Measurements from ENCODE around the gene OR2C1. TPM values are rescaled to one million over a fixed set of nuclear protein-coding genes. Genes with fewer than 3 reads are reported as not detected.
A peak's percentile ranks its signal among the peaks of the same experiment; 100 is the strongest.

The OR2C1 gene
- total RNA-seq, 2 donors from 2014 or later, result not detected

- H3K27ac ChIP-seq, result no peak overlapping the region
- peaks cover 20% of the 10 kb centered on the region for H3K36me3 ChIP-seq
- H3K9ac ChIP-seq (ENCODE audit: low read depth in 2 of 2, low read length in 2 of 2), result no peak overlapping the region
- H3K4me1 ChIP-seq, result no peaks in the 10 kb centered on the region
- no peak for DNase-seq
- H3K27me3 ChIP-seq, result no peaks in the 10 kb centered on the region
- H3K4me3 ChIP-seq, result no peak overlapping the region
- intact Hi-C loops (cut with DNase I), result loop anchor here (10.0 kb wide), 1 partner anchor 68 kb away; no protein-coding TSS in a partner anchor
- peaks cover 29% of the 10 kb centered on the region for H3K9me3 ChIP-seq
- TF ChIP-seq CTCF (IDR thresholded peaks at IDR 0.05), result no peak
These were observed 27.4 kb downstream of the OR2C1 start for GRCh38 chr16:3383045-3383448.

GRCh38 chr16:3388325-3388724, 32.6 kb downstream of the OR2C1 start:
- no peaks in the 10 kb centered on the region for H3K27me3 ChIP-seq
- DNase-seq, result no peak
- H3K9ac ChIP-seq (ENCODE audit: low read depth in 2 of 2, low read length in 2 of 2), result no peak overlapping the region
- no peak for TF ChIP-seq CTCF (IDR thresholded peaks at IDR 0.05)
- H3K36me3 ChIP-seq, result peaks cover 19% of the 10 kb centered on the region
- no peak overlapping the region for H3K27ac ChIP-seq
- no peak overlapping the region for H3K4me3 ChIP-seq
- intact Hi-C loops (cut with DNase I), result loop anchor here (10.0 kb wide), 1 partner anchor 74 kb away; no protein-coding TSS in a partner anchor
- no peaks in the 10 kb centered on the region for H3K4me1 ChIP-seq
- H3K9me3 ChIP-seq, result peaks cover 10% of the 10 kb centered on the region

- intact Hi-C loops (cut with DNase I), result loop anchor here (10.0 kb wide), 1 partner anchor 75 kb away; no protein-coding TSS in a partner anchor
- Histone ChIP-seq H3K9me3 (no peaks in the 10 kb centered on the region), H3K27me3 (no peaks in the 10 kb centered on the region), H3K4me3 (no peak overlapping the region), H3K27ac (no peak overlapping the region), H3K4me1 (no peaks in the 10 kb centered on the region), H3K9ac (ENCODE audit: low read depth in 2 of 2, low read length in 2 of 2) (no peak overlapping the region), H3K36me3 (peaks cover 7% of the 10 kb centered on the region)
- no peak for DNase-seq
- TF ChIP-seq CTCF (IDR thresholded peaks at IDR 0.05), result no peak
These were observed 34.1 kb downstream of the OR2C1 start for GRCh38 chr16:3389663-3390338.

GRCh38 chr16:3400446-3400778, 44.7 kb downstream of the OR2C1 start:
- peak overlapping the region; percentile 90 for H3K4me3 ChIP-seq
- peaks cover 5% of the 10 kb centered on the region for H3K36me3 ChIP-seq
- no peaks in the 10 kb centered on the region for H3K9me3 ChIP-seq
- no peak for DNase-seq
- no peaks in the 10 kb centered on the region for H3K4me1 ChIP-seq
- intact Hi-C loops (cut with DNase I), result loop anchor here (5.0 kb wide), 1 partner anchor 97 kb away; the partner anchor contains the start of gene C16orf90
- peak overlapping the region; percentile 87 to 90 for H3K9ac ChIP-seq (ENCODE audit: low read depth in 2 of 2, low read length in 2 of 2)
- TF ChIP-seq CTCF (IDR thresholded peaks at IDR 0.05), result no peak
- H3K27ac ChIP-seq, result peak overlapping the region; percentile 82
- H3K27me3 ChIP-seq, result no peaks in the 10 kb centered on the region

GRCh38 chr16:3400779-3401688, 45.3 kb downstream of the OR2C1 start, which contains the start of the genes ZNF174 and ZSCAN32:
ZNF174 (plus strand) TSS chr16:3401215; CDS start chr16:3402005, 790 bp downstream.
ZSCAN32 (minus strand) TSS chr16:3401004; CDS start chr16:3397557, 3,447 bp downstream.
- peak within 1 kb of the TSS; percentile 87 to 90 for H3K9ac ChIP-seq (ENCODE audit: low read depth in 2 of 2, low read length in 2 of 2)
- H3K27ac ChIP-seq, result peak within 1 kb of the TSS; percentile 82
- no peak for TF ChIP-seq CTCF (IDR thresholded peaks at IDR 0.05)
- no peaks in the 10 kb centered on the region for H3K36me3 ChIP-seq
- no peaks in the 10 kb centered on the region for H3K4me1 ChIP-seq
- peak; percentile 99 for DNase-seq
- H3K27me3 ChIP-seq, result no peaks in the 10 kb centered on the region
- intact Hi-C loops (cut with DNase I), result loop anchor here (5.0 kb wide), 1 partner anchor 96 kb away; the partner anchor contains the start of gene C16orf90
- H3K9me3 ChIP-seq, result no peaks in the 10 kb centered on the region
- H3K4me3 ChIP-seq, result peak within 1 kb of the TSS; percentile 90
